Activated CD4-positive, CD25-positive, alpha-beta regulatory T cell treated with anti-CD3 and anti-CD28 coated beads, Interleukin-2, amount 50 U/mL, for 16 hours (primary cell): ENCODE measurements around the gene HIVEP1.

ENCODE experiments used
- DNase-seq: peaks from one replicate; pipeline ENCODE4 v3.0.0-alpha.2; 2020; ENCODE audit warnings: low read depth, low spot score

HIVEP1 gene

DNA sequence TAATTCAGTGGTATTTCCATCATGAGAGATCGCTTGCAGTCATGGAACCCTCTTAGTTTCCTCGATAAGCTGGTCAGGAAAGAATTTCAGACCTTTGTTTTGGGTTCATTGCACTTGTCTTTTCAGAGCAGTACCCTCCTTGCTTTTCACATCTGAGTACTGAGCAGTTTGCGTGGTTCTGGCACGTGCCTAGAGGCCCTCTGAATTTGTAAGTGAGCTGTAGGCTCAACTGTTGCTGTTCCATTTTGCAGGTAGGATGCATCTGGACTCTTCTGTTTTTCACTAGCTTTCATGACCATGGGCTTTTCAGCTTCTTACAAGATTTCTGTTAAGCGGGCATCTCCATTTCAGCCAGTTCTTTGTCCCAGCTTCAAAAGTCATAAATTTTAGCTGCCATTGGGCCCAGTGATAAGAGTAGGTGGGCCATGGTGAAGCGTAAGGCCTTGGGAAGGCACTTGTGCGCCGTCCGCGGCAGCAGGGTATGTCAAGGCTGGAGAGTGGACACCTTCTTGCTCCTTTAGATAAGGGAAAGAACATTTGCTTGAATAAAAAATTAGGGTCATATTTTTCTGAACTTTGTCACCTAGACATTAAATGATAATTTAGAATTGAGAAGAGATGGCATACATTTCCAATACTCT lies 35.8 kb downstream of the HIVEP1 start:
- DNase-seq: no peak

- no peak for DNase-seq
These were observed 36.5 kb downstream of the HIVEP1 start for GRCh38 chr6:12048609-12049008.

DNA sequence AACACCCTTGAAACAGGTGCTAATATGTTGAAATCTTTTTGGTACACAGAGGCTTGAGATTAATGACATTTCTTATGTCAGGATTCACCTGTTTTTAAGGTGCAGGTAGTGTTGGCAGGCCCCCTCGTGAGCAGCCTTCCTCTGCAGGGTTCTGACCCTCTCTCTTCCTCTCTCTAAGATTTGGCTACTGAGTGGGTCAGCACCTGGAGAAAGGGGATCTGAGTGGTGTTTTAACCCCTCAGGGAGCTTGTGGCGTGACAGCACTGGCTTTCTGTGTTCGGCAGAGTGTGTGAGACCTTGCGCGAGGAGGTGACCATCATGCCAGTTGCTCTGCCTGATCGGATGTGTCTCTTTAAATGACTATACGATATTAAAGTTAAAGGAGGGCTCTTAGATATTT lies 37.1 kb downstream of the HIVEP1 start:
- DNase-seq: no peak

GRCh38 chr6:12051861-12052368 lies 39.8 kb downstream of the HIVEP1 start:
- DNase-seq: peak; percentile 43

DNA sequence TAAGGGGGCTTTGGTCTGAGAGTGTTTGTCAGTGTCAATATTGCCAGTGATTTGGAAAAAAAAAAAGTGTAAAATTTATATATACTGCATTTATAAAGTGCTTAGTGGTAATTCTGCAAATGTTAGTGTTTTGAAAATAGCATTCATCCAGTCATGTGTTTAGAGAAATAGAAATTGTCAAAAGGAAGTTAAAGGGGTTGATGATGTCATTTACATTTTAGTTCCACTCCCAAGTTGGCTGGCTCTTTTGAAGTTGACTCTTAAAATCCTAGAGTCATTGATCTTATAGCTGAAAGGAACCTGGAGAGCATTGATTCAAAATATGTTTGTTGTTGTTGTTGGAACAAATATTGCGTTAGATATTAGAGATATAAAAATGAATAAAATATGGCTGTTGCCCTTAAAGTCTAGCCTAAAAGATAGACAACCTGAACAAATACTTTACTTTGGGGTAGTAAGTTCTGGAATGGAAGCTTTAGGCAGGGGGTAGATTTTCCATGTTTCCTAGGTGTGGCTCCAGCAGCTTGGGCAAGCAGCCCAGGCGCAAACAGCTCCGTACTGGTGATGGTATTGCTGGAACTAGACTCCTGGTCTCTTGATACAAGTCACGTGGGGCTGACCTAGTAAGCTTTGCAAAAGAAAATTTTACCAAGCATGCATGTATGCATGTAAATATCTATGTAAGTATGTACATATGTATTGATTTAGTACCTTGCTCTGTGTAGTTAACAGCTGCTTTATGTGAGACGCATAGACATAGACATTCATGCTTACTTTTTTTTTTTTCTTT lies 46.3 kb downstream of the HIVEP1 start:
- no peak for DNase-seq

DNA sequence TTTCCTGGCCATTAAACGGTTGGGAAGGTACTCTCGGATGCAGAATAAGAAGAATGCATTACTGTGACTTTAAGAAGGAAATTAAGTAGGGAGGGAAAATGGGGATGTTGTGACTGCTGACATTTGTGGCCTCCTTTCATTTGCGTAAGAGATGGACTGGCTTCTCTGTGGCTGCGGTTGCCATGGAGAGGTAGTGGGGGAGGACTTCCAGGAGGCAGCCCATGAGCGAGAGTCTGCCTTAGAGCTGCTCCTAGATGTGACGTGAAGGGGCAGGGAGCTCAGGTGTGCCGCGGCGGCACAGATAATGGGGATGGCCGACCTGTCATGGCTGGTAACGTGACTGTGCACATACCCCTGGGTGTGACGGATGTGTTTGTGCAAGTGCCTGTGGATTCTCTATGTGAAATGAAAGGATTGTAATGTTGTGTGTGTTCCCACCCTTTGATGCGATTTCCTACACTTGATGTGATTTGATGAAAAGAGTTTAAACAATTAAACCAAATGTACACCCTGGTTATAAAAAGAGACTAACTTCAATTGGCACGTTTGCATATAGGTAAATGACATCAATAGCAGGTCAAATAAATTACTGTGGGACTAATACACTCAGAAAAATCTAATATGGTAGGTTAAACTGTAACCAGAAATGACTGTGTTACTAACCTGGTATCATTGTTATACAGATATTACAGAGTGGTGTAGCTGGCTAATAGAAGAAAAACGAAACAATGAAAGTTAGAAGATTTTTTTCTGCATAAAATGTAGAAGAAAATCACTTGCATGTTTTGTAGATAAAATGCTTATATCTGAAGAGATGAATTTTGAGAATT lies 48.9 kb downstream of the HIVEP1 start:
- peak; percentile 69 for DNase-seq

DNA sequence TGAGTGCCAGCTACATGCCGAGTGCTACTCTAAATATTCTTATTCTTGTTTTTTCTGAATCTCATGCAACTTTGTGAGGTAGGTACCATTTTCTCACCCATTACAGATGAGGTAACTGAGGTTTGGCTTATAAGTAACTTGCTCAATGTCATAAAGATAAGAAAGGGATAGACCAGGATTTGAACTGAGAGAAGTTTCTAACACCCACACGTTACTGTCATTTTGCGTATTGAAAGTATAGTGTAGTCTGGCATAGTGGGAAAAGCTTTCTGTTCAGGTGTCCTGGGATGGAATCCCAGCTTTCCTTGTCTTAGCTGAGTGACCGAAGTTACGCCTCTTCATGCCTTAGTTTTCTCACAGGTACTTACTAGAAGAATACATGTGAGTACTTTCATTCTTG lies 50.5 kb downstream of the HIVEP1 start:
- DNase-seq: no peak

- DNase-seq: no peak
These were observed 52.0 kb downstream of the HIVEP1 start for GRCh38 chr6:12064131-12064530.

DNA sequence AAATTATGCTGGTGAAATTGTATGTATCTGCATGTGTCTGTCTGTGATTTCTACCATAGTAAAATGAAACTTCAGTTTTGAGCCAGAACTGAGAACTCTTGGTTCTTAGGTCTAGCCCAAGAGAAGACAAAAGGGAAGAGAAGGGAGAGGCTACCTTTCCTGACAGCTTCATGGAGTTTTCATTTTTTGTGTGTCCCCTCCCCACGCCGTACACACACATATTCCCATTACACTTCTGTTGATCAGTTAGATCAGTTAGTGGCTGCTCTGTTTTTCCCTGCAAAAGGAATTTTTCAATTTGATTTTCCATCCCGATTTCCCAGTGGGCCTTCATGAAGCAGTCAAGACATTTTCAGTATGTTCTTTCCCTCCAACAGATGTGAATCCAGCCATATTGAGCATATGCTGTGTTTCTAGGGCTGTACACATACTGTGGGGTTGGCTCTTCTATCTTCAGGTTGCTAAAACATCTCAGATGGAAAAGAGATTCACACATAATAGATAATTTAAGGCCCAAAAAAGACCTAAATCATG lies 52.5 kb downstream of the HIVEP1 start:
- no peak for DNase-seq

DNA sequence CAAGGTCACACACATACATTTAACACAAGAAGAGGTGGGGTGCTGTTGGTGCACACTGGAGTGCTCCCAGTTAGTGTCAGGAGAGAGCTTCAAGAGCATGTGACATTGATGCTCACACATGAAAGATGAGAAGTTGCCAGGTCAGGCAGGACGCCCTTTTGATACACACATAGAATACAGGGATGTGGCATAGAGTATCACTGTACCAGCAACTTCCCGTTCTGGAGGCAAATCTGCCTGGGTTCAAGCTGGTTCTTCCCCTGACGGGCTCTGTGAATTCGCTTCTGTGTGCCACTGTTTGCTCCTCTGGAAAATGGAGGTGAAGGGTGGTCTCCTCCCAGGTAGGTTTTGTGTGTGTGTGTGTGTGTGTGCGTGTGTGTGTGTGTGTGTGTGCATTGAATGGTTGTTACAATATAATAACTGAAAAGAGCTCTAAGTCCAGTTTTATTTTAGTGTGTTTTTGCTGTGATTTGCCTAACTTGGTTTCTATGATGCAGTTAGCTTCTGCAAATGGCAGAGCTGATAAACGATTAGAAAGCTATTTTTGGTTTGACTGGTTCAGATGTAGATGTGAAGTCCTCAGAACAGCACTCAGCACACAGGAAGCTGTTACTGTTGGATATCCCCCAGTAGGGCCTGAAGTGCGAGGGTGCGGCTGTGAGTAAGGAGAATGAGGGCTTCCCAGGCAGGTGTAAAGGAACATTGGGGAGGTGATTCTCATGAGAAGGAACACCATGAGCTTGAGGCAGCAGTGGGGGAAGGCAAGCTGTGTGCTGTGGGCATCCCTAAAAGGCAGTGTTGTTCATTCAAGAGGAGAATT lies 53.4 kb downstream of the HIVEP1 start:
- DNase-seq: no peak

GRCh38 chr6:12066297-12066696 lies 54.2 kb downstream of the HIVEP1 start:
- DNase-seq: no peak

DNA sequence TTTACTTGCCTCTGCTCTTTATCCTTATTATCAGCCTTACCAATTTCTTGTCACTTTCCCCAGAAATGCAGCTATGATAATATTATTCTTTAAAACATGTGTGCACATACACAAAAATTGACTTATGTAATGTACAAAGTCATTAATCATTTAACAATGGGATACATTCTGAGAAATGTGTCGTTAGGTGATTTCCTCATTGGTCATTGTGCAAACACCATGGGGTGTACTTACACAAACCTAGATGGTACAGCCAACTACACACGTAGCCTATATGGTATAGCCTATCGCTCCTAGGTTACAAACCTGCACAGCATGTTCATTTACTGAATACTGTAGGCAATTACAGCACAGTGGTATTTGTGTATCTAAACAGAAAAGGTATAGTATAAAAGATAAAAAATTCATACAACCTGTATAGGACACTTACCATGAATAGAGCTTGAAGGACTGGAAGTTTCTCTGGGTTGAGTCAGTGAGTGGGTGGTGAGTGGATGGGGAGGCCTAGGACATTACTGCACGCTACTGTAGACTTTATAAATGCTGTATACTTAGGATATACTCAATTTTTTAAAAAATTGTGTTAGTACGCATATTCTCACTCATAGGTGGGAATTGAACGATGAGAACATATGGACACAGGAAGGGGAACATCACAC lies 56.9 kb downstream of the HIVEP1 start:
- DNase-seq: no peak

GRCh38 chr6:12069891-12070529 lies 57.9 kb downstream of the HIVEP1 start:
- no peak for DNase-seq

GRCh38 chr6:12071064-12071615 lies 59.0 kb downstream of the HIVEP1 start:
- no peak for DNase-seq

GRCh38 chr6:12075067-12075563 lies 63.0 kb downstream of the HIVEP1 start:
- DNase-seq: no peak

DNA sequence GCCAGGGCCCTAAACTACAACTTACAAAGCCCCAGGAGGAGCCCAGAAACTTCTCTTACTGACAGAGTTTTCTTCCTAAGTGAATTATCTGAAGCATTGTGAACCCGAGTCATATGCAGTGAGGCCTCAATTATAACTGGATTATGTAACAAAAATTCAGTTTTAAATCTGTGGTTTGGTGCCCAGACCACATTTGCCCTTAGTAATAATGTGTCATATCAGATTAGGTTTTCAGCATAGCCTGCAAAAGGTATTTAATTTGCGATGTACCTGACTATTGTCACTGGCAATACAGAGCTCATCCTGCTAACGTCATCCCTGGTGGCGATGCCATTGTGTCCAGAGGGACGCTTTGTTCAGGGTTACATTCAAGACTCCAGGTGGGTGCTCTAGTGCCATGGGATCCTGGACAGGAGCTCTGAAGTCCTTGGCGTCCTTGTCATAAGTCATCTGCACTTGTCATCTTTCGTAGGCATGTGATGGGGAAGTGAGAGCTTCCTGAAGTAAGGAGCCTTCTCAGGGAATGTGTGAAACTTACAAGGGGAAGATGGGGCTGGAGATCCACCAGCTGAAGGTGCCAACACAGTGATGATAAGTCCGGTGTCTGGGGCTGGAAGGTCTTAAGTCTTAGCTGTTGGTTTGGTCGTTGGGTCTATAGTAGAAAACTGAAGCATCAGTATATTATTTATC lies 65.1 kb downstream of the HIVEP1 start:
- DNase-seq: no peak

GRCh38 chr6:12078014-12078413 lies 65.9 kb downstream of the HIVEP1 start:
- DNase-seq: no peak

DNA sequence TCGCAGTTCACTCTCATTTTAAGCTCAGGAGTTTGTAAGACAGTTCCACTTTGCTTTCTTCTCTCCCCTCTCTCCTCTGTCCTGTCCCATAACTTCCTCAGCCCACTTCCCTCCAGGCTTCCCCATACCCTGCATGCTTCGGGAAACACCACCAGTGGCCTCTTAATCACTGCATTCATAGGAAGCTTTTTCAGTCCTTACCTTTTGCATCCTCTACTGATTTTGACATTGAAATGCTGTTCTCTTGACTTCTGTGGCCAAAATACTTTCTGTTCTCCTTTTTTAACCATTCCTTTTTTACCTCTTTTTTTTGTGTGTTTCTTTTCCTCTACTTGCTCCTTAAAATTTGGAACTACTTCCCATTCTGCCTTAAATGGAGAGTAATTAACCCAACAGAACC lies 69.7 kb downstream of the HIVEP1 start:
- no peak for DNase-seq

GRCh38 chr6:12082368-12082767 lies 70.3 kb downstream of the HIVEP1 start:
- no peak for DNase-seq
